GM12878 (cell line): ENCODE data around the gene RHBG. TPM values are rescaled to one million over a fixed set of nuclear protein-coding genes. Genes with fewer than 3 reads are reported as not detected.

Experiments used
- ATAC-seq: fragments of 200-7000 bp; cut with Tn5 transposase; 3 replicates; pipeline ENCODE4 v1.9.1; 2020; ENCODE audit warnings: mild to moderate bottlenecking, moderate library complexity
- BruUV-seq: library from RNA; stranded (reverse); fragments of 400-500 nt; replicated peaks from 2 replicates; lab custom pipeline; 2021; lab: Mats Ljungman, UMichigan
- CTCF ChIA-PET: fragments of 300-600 bp; sonication (Branson Sonifier 250); formaldehyde crosslinking; extraction: SDS; loops from one replicate; lab custom pipeline; 2021; ENCODE audit warnings: inconsistent platforms; lab: Yijun Ruan, JAX
- POLR2A ChIA-PET: fragments of 350-600 bp; formaldehyde crosslinking; extraction: SDS; loops from one replicate; lab custom pipeline; 2021; ENCODE audit warnings: inconsistent platforms; lab: Charles Lee
- RAD21 ChIA-PET: fragments of 300-600 bp; sonication (Branson Sonifier 250); formaldehyde crosslinking; loops from one replicate; lab custom pipeline; 2023; ENCODE audit warnings: antibody characterized with exemption; ENCODE audit not compliant: unreplicated experiment; lab: Charles Lee
- SMC1A ChIA-PET: fragments of 300-600 bp; sonication (Branson Sonifier 250); formaldehyde crosslinking; loops from one replicate; lab custom pipeline; 2023; ENCODE audit not compliant: unreplicated experiment, uncharacterized antibody; lab: Charles Lee
- DNase-seq: peaks from one replicate; pipeline ENCODE4 v3.0.0-alpha.2; 2011; ENCODE audit warnings: low read depth, low spot score
- FAIRE-seq: peaks from 3 replicates; lab custom pipeline; 2011; peaks lifted over from hg19 to GRCh38; lab: Jason Lieb, UNC
- H2AFZ ChIP-seq: 2 replicates; pipeline ENCODE4 v1.6.0; 2011; ENCODE audit warnings: low read depth, low read length, control low read depth; ENCODE audit not compliant: control insufficient read depth
- H3K27ac ChIP-seq: 2 replicates; pipeline ENCODE4 v1.5.1; 2011; ENCODE audit warnings: control low read depth; ENCODE audit not compliant: control insufficient read depth, insufficient read depth
- H3K27me3 ChIP-seq, 2 experiments: replicated peaks in 1 of 2; 2 replicates each; pipeline versions ENCODE4 v1.6.0 to v1.6.1; 2011; ENCODE audit warnings: low read length in 1 of 2; ENCODE audit not compliant: control insufficient read depth in 2 of 2, insufficient read depth in 2 of 2
- H3K36me3 ChIP-seq, 2 experiments: 2 replicates each; pipeline ENCODE4 v1.5.1; 2011; ENCODE audit warnings: low read length in 1 of 2; ENCODE audit not compliant: control insufficient read depth in 2 of 2, insufficient read depth in 2 of 2
- H3K4me1 ChIP-seq: 2 replicates; pipeline ENCODE4 v1.6.1; 2011; ENCODE audit warnings: mild to moderate bottlenecking, low read length, moderate library complexity, mixed read lengths; ENCODE audit not compliant: control insufficient read depth, insufficient read depth
- H3K4me2 ChIP-seq: 2 replicates; pipeline ENCODE4 v1.6.0; 2011; ENCODE audit warnings: control low read depth; ENCODE audit not compliant: control insufficient read depth, insufficient read depth
- H3K4me3 ChIP-seq: fragments of 200-600 bp; sonication (generic); 2 replicates; pipeline ENCODE4 v1.5.1; 2016
- H3K79me2 ChIP-seq: 2 replicates; pipeline ENCODE4 v1.6.0; 2011; ENCODE audit warnings: low read length; ENCODE audit not compliant: control insufficient read depth, insufficient read depth
- H3K9ac ChIP-seq: 2 replicates; pipeline ENCODE4 v1.8.0; 2011; ENCODE audit warnings: low read length, control low read depth, mixed read lengths; ENCODE audit not compliant: control insufficient read depth, insufficient read depth
- H3K9me3 ChIP-seq: replicated peaks from 3 replicates; pipeline ENCODE4 v1.5.1; 2011; ENCODE audit warnings: mild to moderate bottlenecking, low read length; ENCODE audit not compliant: control insufficient read depth, insufficient read depth
- H4K20me1 ChIP-seq: 2 replicates; pipeline ENCODE4 v1.6.0; 2011; ENCODE audit not compliant: control insufficient read depth, insufficient read depth
- BCL3 ChIP-seq: IDR thresholded peaks from 2 replicates; pipeline ENCODE4 v1.6.1; 2011; ENCODE audit warnings: borderline replicate concordance, low read depth, mild to moderate bottlenecking, moderate library complexity, low read length; ENCODE audit not compliant: insufficient read depth, poor library complexity, severe bottlenecking
- FOS ChIP-seq: IDR thresholded peaks from 3 replicates; pipeline ENCODE4 v1.6.1; 2011; ENCODE audit warnings: borderline replicate concordance; ENCODE audit not compliant: insufficient read length; ENCODE audit errors: extremely low read depth
- RB1 ChIP-seq: fragments of 450-650 bp; formaldehyde crosslinking; IDR thresholded peaks from 2 replicates; pipeline ENCODE4 v1.6.1; 2017; ENCODE audit warnings: mild to moderate bottlenecking, borderline replicate concordance
- USF2 ChIP-seq: IDR thresholded peaks from 2 replicates; pipeline ENCODE4 v1.6.1; 2011; ENCODE audit warnings: low read depth, low read length, improper control_type of control experiment, borderline replicate concordance
- ZNF592 ChIP-seq: fragments of 450-650 bp; IDR thresholded peaks from 2 replicates; pipeline ENCODE4 v1.6.1; 2017; ENCODE audit warnings: mild to moderate bottlenecking, moderate library complexity
- WGBS: methylation state at CpG from one replicate; pipeline ENCODE4 v1.1.6; 2016; ENCODE audit warnings: low lambda C conversion rate; ENCODE audit not compliant: insufficient replicate concordance, insufficient coverage; ENCODE audit errors: missing lambda C conversion rate; 5-methylcytosine and 5-hydroxymethylcytosine counted together
- in situ Hi-C: fragments of 300-500 bp; cut with MboI; formaldehyde crosslinking; loops from 9 replicates; pipeline ENCODE4 v1.14.3; 2018; ENCODE audit warnings: mixed read lengths
- intact Hi-C: fragments of 100-400 bp; cut with micrococcal nuclease; formaldehyde crosslinking; loops from one replicate; pipeline ENCODE4 v1.14.2; 2022; ENCODE audit not compliant: unreplicated experiment
- polyA plus RNA-seq, 11 experiments: library from polyadenylated mRNA; depleted of rRNA in 4 of 11; unstranded in 6 of 11; stranded (reverse) in 5 of 11; fragments of >200 nt; fragmentation: Nextera tagmentation in 4 of 11; fragmentation: Illumina TruSeq in 1 of 11; extraction: Ambion mirVana in 4 of 11; extraction: Trizol in 1 of 11; gene quantifications; 1 replicate in 1 of 11; 2 replicates in 10 of 11; pipeline versions ENCODE4 v1.2.1 to v1.2.3, GENCODE V29; 2011 to 2016; ENCODE audit warnings: inconsistent platforms in 2 of 11, missing spikeins in 2 of 11, low read depth in 1 of 11
- total RNA-seq, 4 experiments: library from RNA; depleted of rRNA in 3 of 4; stranded (reverse); fragments of >200 nt in 3 of 4; fragmentation: Illumina TruSeq in 1 of 4; extraction: Trizol in 1 of 4; gene quantifications; 2 replicates each; pipeline versions ENCODE4 v1.2.1 to v1.2.3, GENCODE V29; 2013 to 2021

RHBG gene
- total and polyA plus RNA-seq, 10 of the 15 experiments (the other 5 are each of a cell fraction or from before 2014, with no cell fraction given): not detected

GRCh38 chr1:156418416-156419070, 49.5 kb downstream of the RHBG start:
- Histone ChIP-seq H3K9me3 (no peaks in the 10 kb centered on the region), H3K27me3 (peaks cover 5 to 13% of the 10 kb centered on the region in 2 experiments), H3K27ac (no peak overlapping the region), H3K9ac (no peak overlapping the region), H3K36me3 (no peaks in the 10 kb centered on the region), H3K4me3 (no peak overlapping the region), H3K79me2 (no peaks in the 10 kb centered on the region), H4K20me1 (no peaks in the 10 kb centered on the region), H2AFZ (no peak overlapping the region), H3K4me2 (peak overlapping the region; percentile 71; the same call in 1 of the 2 replicates), H3K4me1 (peaks cover 8% of the 10 kb centered on the region)
- WGBS: 68% methylated on average over 6 of the region's 12 CpGs
- no TSS peak for BruUV-seq
- DNase-seq (no peak), ATAC-seq (no peak), FAIRE-seq (no peak)
- SMC1A ChIA-PET: interaction anchor here (0.6 to 3.1 kb wide), 6 partner anchors 13 to 221 kb away, joined by 3 to 23 read pairs (median 6); no protein-coding TSS in a partner anchor
- in situ Hi-C loops (no loop called here), intact Hi-C loops (no loop called here)
- CTCF ChIA-PET: interaction anchor here (0.7 to 2.3 kb wide), 10 partner anchors 9 to 435 kb away, joined by 3 to 26 read pairs (median 4); no protein-coding TSS in a partner anchor
- POLR2A ChIA-PET: interaction anchor here (0.5 to 1.4 kb wide), 3 partner anchors 9 to 82 kb away, joined by 3 read pairs; partner anchors contain the start of gene MEF2D
- RAD21 ChIA-PET: interaction anchor here (2.3 to 3.7 kb wide), 2 partner anchors 27 to 32 kb away, joined by 13 to 21 read pairs; no protein-coding TSS in a partner anchor
- TF ChIP-seq FOS: no peak
- no peak for TF ChIP-seq BCL3
- no peak for TF ChIP-seq RB1
- no peak for TF ChIP-seq USF2
- TF ChIP-seq ZNF592: no peak
- TF ChIP-seq, all 136 proteins: peak for 0
